HG03280 (cell line): ENCODE data around the gene TRIP10.

Experiments used
- ATAC-seq: cut with Tn5 transposase; IDR thresholded peaks from one replicate; pipeline ENCODE4 v1.9.1; 2021; ENCODE audit warnings: mild to moderate bottlenecking, moderate library complexity; ENCODE audit not compliant: unreplicated experiment

The TRIP10 gene

DNA sequence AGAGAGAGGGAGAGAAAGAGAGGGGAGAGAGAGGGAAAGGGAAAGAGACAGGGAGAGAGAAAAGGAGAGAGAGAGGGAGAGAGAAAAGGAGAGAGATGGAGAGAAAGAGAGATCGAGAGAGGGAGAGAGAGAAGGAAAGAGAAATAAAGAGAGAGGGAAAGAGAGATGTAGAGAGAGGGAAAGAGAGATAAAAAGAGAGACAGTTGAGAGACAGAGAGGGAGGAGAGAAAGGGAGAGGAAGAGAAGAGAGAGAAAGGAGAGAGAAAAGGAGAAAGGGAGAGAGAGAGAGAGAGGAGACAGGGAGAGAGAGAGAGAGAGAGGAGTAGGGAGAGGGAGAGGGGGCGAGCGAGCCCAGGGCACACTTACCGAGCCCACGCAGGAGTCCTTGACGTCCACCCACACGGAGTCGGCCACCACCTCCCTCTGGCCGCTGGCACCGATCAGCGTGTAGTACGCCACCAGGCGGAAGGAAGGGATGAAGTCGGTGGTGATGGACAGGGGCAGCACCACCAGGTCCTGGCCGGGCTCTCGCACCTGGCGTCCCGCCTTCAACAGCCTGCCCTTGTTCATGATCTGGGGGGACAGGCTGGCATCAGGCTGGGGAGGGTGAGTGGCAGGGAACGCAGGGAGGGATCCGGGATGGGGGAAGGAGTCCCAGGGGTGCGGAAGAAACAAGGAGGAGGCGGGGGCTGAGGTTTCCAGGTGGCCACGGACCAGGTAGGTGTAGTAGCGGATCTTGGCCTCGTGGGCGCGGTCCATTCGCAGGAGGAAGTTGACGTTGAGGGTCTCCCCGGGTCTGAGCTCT is 29.0 kb upstream of the TRIP10 start:
- no peak for ATAC-seq

DNA sequence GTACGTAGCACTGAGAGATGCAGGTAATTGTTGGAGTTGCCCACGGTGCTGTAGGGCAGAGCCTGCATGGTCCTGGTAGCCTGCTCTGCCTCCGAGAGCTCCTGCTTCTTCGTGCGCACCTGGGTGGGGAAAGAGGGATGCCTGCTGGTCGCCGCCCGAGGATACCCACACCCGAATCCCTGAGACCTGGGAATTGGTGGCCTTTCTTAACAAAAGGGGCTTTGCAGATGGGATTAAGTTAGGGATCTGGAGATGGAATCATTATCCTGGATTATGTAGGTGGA is 28.5 kb upstream of the TRIP10 start:
- no peak for ATAC-seq

DNA sequence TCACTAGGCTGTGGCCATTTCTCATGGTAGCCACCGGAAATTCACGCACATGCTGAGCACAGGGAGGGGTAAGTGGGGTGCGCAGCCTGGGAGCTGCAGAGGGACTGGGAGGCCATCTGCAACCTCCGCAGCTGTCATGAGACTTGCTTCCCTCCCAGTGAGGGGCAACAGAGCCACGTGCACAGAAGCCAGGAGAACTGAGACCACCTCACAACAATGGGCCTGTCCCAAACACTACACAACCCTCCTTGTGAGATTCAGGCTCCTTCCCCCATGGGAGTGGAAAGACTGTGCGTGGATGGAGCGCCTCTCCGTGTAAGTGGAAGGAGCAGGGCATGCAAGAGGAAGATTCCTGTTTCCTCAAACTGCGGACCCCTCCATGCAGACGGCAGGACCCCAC is 27.9 kb upstream of the TRIP10 start:
- no peak for ATAC-seq

DNA sequence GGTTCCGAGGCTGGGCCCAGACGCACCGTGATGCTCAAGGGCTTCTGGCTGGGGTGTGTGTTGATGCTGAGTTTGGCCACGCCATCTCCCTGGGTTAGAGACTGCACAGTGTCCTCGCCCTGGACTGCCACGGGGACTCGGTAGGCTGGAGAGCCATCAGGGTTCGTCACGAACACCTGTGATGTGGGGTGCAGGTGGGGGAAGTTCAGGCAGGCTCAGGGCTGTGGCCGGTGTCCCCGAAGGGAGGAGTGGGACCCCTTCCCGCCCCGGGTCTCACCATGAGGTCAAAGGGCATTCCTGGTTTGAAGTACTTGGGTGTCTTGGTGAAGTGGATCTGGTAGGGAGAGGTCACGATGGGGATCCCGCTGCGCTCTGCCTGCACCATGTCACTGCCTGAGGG is 27.2 kb upstream of the TRIP10 start:
- ATAC-seq = no peak

DNA sequence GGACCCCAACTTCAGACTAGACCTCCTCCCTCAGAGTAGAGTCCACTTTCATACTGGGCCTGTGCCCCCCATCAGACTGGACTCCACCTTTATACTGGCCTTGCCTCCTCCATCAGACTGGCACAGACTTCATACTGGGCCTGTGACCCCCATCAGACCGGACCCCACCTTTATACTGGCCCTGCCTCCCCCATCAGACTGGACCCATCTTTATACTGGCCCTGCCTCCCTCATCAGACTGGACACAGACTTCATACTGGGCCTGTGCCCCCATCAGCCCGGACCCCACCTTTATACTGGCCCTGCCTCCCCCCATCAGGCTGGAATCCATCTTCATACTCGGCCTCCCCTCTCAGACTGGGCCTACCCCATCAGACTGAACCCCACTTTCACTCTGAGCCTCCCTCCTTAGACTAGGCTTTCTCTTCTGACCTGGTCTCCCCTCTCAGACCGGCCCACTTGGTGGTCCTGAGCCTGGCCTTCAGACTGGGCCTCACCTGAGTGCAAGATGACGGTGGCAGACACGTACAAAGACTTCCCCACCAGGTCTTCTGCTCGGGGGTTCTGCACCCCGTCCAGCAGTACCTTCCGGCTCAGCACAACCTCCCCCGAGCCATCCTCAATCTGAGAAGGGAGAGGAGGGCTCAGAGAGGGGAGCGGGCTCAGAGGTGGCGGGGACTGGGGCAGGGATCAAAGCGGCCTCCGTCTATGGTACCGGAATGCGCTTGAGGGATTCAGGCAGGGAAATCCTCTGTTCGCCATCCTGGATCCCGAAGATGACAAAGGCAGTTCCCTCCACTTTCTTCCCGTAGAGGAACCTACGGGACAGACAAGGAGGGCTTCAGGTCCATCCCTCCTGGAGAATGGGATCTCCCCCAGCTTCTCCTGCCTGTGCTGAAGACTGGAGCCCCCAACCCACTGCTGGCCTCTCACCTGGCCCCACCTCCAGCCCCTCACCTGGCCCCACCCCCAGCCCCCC is 26.5 kb upstream of the TRIP10 start:
- ATAC-seq = no peak

DNA sequence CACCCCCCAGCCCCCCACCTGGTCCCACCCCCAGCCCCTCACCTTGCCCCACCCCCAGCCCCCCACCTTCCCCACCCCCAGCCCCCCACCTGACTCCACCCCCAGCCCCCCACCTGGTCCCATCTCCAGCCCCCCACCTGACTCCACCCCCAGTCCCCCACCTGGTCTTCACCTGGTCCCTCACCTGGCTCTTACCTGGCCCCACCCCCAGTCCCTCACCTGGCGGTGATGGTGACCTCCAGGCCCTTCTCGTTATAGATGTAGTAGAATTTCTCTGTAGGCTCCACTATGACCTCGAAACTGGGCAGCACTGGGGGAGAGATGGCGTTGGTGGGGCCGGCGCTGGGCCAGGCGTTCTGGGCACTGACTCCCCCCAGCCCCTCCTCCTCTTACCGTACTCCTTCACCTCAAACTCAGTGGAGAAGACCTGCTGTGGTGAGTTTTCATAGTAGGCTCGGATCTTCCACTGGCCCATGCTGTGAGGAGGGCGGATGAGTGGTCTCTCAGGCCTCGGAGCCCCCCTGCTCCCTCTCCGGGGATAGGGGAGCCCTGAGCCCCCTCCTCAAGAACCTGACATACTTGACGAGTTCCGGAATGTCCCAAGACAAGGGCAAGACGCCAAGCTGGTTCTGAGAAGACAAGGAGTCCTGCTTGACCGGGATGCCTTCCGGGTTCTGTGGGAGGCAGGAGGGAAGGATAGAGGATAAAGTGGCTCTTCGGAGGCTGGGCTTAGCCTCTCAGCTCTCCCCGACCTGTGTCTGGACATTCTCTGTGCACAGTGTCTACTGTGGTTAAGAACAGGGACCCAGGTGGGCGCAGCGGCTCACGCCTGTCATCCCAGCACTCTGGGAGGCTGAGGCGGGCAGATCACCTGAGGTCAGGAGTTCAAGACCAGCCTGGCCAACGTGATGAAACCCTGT is 25.4 kb upstream of the TRIP10 start:
- no peak for ATAC-seq

DNA sequence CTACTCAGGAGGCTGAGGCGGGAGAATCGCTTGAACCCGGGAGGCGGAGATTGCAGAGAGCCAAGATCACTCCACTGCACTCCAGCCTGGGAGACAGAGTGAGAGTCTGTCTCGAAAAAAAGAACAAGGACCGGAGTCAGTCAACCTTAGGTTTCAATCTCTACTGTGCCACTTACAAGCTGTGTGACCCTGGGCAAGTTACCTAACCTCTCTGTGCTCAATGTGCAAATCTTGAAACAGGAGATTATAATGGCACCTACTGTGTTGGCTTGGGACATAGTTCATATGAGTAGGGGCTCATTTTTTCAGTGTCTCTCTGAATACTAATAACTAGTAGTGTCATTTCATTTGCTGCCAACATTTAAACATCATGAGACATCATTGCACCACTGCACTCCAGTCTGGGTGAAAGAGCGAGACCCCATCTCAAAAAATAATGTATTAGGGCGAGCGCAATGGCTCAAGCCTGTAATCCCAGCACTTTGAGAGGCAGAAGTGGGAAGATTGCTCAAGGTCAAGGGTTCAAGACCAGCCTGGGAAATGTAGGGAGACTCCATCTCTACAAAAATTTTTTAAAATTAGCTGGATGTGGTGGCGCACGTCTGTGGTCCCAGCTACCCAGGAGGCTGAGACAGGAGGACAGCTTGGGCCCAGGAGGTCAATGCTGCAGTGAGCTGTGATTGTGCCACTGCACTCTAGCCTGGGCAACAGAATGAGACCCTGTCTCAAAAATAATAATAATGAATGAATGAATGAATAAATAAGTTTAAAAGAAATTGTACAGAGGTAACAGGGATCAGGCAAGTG is 24.5 kb upstream of the TRIP10 start:
- ATAC-seq = no peak

DNA sequence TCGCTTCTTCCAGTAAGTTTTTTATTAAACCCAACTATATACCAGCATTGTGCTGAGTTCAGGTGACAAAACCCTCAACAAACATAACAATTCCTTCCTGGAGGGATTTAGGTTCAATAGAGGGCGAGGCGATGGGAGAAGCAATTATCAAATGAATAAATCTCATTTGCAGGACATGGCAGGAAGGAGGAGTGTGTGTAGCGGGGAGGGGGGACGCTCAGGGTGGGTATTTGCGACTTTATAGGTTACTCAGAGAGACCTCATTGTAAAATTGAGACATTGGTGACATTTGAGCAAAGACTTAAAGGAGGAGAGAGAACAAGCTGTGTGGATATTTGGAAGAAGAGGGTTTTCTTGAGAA is 22.9 kb upstream of the TRIP10 start:
- no peak for ATAC-seq

DNA sequence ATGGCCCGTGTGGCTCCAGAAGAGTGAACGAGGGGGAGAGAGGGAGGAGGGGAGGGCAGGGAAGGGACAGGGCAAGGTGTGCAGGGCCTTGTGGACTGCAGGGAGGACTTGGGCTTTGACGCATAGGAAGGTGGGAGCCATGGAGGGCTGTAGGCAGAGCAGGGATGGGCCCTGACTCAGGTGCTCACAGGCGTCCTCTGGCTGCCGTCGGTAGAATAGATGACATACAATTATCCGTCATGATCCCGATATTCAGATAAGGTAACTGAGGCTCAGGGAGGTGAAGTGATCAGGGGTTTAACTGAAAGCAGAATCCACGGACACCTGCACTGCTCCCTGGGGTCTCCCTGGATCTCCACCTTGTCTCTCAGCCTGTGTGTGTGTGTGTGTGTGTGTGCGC is 22.4 kb upstream of the TRIP10 start:
- ATAC-seq = no peak

DNA sequence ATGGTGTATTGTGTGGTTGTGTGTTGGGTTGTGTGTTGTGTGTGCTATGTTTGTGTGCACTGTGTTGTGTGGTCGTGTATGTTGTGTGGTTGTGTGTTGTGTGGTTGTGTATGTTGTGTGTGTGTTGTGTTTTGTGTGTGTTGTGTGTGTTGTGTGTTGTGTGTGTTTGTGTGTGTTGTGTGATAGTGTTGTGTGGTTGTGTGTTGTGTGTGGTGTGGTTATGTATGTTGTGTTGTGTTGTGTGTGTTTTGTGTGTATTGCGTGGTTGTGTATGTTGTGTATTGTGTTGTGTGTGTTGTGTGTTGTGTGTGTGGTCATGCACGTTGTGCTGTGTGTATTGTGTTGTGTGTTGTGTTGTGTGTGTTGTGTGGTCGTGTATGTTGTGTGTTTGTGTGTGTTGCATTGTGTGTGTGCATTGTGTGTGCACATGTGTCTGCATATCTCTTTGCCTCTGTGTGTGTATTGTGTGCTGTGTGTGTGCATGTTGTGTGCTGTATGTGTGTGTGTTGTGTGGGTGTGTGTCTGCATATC is 22.0 kb upstream of the TRIP10 start:
- ATAC-seq = no peak

DNA sequence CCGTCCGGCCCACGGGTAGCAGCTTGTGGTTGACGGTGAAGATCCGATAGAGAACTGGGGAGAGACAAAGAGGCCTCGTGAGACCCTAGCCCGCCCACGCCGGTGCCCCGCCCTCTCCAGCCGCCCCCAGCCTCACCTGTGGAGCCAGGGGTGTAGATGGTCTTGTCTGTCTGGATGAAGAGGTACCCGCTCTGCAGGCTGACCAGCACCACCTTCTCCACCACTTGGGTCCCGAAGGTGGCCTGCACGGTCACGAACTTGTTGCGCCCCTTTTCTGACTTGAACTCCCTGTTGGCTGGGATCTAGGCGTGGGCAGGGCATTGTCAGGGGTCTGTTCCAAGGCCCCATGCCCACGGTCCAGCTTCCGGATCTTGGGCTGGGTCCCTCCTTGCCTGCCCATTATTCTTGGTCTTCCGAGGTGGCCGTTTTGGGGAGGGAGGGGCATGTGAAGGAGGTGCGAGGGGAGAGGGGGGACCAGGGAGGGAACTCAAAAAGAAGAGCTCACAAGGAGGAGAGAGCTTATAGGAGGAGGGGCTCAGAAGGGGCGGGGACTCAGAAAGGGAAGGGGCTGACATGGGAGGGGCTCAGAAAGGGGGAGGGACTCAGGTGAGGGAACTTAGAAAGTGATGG is 21.3 kb upstream of the TRIP10 start:
- no peak for ATAC-seq

DNA sequence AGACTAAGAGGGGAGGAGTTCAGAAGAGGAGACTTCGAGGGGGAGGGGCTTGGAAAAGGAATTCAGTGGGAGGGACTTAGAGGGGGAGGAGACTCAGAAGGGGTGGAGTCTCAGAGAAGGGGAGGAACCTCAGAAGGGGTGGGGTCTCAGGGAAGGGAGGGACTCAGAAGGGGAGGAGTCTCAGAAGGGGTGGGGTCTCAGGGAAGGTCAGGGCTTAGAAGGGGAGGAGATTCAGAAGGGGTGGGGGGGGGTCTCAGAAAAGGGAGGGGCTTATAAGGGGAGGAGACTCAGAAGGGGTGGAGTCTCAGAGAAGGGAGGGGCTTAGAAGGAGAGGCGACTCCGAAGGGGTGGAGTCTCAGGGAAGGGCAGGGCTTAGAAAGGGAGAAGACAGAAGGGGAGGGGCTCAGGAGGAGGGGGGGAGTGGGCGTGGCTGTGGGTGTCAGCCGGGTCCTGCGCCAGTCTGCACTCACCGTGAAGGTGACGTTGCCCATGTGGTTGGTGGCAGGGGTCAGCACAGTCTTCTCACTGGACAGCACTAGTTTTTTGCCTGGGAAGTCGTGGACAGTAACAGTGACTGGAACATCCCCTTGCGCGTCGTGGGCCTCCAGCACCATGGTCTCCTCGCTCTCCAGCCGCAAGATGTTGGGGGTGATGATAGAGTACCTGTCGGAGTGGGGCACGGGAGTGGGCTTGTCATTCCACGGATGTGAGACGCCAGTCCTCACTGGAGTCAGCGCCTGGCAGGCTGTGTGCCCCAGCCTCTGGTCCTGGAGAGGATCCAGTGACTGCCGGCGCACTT is 20.5 kb upstream of the TRIP10 start:
- peak; percentile 48 for ATAC-seq

DNA sequence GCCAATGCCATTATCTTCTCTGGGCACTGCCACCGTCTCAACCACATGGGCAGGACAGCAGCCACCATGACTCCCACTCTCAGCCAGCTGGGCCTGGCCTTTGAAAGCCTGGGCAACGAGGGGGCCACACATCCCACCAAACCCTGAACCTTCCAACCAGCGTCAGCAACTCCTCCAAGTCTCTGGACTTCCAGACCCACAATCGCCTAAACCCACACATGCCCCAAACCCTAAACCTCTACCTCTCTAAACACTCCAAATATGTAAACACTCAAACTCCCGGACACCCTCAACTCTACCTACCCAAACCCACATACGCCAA is 20.0 kb upstream of the TRIP10 start:
- no peak for ATAC-seq

DNA sequence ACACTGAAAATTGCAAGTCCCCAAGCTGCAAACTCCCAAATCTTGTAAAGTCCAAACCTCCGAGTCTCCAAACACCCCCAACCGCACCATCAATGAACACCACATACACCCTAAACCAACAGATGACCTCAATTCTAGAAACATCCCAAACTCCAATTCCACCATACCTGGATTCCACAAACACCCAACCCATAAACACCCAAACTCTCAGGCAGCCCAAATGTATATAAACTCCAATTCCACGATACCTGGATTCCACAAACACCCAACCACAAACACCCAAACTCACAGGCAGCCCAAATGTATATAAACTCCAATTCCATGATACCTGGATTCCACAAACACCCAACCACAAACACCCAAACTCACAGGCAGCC is 19.5 kb upstream of the TRIP10 start:
- ATAC-seq = no peak

DNA sequence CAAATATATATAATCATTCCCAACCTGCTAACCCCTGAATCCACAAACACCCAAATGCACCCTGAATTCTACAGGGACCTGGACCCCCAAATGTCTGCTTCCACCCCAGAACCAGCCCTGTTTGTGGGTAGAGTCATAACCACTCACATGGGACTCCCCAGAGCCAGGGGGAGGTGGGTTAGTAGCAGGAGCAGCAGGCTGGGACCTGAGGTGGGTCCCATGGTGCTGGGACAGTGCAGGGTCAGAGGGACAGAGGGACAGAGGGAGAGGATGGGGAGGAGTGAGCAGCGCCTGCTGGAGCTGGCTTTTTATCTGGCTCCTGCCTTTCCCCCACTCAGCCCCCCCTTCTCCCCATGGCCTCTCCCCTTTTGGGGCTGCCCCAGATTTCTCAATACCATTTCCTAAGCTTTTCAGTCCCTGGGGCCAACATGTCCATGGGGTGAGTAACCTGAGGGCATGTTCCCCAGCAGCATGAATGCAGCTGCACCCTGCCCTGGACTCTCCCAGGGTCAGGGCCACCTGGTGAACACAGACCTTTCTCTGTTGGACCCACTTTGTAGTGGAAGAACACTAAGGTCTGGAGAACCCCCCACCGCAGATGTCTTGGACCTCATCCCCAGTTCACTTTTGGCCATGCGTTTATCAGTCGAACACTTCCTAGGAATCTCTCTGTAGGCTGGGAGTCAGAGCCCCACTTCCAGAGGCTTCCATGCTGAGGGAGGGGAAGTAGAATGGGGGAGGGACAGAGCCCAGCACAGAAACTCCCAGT is 18.9 kb upstream of the TRIP10 start, which contains the start of gene C3:
TSS of gene C3 (minus strand) at position 282 of the 769 bp plus-strand sequence. CDS start at position 221, 61 bp downstream.
- no peak for ATAC-seq

DNA sequence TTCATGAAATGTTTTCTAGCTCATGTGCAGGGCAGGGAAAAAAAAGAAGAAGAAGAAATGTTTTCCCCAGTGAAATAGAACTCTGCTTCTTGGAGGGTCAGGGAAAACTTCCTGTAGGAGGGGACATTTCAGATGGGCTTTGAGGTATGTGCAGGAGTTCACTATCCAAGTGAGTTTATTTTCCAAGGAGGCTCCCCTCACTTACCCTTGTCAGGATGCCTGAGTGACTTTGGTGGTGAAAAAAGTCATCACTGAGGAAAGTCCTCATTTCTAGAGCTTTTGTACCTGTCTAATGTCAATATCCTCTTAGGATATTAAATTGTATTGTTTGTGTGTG is 18.4 kb upstream of the TRIP10 start:
- ATAC-seq = no peak

DNA sequence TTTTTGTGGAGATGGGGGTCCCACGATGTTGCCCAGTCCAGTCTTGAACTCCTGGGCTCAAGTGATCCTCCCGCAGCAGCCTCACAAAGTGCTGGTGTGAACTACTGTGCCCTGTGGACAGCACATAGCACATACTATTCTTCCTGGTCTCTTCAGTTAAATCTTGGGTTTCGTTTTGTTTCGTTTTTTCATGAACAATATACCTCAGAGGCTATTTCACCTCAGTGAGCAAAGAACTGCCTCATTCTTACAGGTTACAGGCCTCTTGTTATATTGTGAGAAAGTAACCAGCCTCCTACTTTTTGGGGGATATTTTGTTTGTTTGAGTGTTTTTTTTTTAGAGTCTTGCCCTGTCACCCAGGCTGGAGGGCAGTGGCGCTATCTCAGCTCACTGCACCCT is 17.7 kb upstream of the TRIP10 start:
- ATAC-seq = peak; percentile 48

DNA sequence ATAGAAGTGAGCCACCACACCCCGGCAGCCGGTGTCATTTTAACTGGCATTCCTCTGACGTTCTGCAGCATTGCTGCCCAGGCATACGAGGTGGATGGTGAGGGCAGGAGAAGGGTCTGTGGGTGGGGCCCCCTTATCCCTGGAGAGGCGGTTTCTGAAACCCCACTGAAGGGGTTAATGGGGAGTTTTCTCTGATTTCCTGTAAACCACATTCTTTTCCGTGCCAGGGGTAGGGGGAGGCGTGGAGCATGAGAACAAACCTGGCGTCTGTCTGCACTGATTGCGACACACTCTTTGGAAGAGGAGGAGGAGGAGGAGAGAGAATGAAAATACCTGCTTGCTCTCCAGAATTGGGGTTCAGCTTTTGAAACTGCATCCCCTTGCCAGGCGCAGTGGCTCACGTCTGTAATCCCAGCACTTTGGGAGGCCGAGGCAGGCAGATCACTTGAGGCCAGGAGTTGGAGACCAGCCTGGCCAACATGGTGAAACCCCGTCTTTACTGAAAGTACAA is 16.3 kb upstream of the TRIP10 start:
- no peak for ATAC-seq
